GM21723 (cell line): ENCODE data around the gene GABARAP.
"Not testable (repeated sequence)": the region's sequence is repeated elsewhere in the genome, so short reads cannot be mapped to it uniquely, and the experiment has no call there.

Experiments used
- ATAC-seq: cut with Tn5 transposase; IDR thresholded peaks from one replicate; pipeline ENCODE4 v1.9.1; 2021; ENCODE audit warnings: mild to moderate bottlenecking, moderate library complexity; ENCODE audit not compliant: unreplicated experiment

The GABARAP gene

GRCh38 chr17:7261379-7262191, 19.3 kb upstream of the GABARAP start:
- no peak for ATAC-seq

GRCh38 chr17:7260651-7261378, 18.6 kb upstream of the GABARAP start:
- ATAC-seq: no peak

- ATAC-seq: no peak
Measured at GRCh38 chr17:7260151-7260550, 17.9 kb upstream of the GABARAP start.

DNA sequence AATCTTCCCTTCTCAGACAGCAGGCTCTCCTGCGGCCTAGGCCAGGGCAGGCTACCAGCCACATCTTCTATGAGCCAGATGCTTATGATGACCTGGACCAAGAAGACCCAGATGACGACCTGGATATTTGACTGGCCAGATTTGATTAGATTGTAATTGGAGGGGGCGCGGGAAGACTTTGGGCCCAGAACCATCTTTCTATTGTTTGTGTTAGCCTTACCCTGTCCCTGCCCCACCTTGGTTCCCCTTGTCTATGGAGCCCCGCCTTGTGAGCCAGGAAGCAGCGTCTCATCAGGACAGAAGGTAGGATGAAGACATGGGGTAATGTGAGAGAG, 17.3 kb upstream of the GABARAP start:
- ATAC-seq: no peak

DNA sequence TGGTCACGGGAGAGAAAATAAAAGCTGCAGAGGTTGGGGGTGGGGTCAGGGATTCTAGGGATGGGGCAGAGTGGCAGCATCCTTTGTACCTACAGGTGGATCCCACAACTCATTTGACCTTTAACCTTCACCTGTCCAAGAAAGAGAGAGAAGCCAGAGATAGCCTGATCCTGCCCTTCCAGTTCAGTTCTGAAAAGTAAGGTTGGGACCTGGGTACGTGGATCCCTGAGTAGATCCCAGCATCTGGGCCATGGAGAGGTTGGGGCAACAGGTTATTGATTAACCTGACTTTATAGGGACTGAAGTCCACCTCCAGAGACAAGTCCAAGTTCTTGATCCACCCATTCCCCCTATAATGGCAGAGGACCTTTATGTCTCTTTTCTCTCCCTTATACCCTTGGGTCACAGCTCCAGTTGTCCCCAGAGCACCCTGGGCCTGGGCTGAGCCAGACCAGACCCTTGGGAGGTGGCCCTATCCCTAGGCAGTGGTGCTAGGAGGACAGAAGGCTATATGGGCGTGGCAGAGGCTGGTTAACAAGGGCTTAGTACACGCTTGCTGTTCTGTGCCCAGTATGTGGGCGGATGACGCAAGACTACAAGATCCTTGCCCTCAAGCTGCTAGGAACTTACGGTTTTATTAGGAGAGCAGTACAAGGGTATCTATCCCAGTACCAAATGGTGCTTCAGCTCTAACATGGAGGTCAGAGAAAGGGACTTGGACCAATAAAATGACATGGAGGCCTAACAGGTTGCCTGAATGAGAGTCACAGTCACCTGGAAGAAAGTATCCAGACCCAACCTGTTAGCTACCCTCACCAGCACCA, 16.7 kb upstream of the GABARAP start:
- no peak for ATAC-seq

DNA sequence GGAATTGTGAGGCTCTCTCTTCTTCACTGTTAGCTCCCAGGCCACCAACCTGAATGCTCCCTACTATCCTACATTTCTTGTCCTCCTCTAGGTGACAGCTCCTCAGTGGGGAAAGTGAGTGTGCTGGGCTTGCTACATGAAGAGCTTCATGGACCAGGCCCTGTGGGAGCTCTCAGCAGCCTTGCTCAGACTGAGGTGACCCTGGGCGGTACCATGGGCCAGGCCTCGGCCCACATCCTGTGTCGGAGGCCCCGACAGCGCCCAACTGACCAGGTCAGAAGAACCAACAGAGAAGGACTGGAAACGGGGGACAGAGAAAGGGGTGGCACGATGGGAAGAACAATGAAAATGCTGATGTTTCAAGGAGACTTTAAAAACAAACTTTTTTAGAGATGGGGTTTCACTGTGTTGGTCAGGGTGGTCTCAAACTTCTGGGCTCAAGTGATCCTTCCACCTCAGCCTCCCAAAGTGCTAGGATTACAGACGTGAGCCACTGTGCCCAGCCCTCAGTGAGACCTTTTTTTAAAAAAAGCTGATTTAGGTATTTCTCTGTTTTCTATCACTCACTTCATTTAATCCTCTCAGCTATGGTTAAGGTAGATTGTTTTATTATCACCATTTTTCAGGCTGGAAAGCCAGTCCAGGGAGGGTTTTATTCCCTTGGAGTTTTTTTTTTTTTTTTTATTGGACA, 14.7 kb upstream of the GABARAP start:
- no peak for ATAC-seq

DNA sequence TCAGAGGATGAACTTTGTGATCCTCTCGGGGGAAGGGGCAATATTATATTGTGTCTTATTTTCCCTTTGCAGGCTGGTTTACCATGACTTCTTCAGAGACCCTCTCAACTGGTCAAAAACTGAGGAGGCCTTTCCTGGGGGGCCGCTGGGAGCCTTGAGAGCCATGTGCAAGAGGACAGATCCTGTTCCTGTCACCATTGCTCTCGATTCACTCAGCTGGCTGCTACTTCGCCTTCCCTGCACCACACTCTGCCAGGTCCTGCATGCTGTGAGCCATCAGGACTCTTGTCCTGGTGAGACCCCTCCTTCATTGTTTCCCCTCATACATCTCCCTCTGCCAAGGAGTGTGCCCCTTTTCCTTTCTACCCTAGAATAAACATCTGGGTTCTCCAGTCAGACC, 12.3 kb upstream of the GABARAP start:
- ATAC-seq: no peak

GRCh38 chr17:7253082-7253481, 10.8 kb upstream of the GABARAP start:
- ATAC-seq: no peak

GRCh38 chr17:7252176-7253043, 10.2 kb upstream of the GABARAP start, which contains the start of gene ELP5:
Gene ELP5 (plus strand): TSS chr17:7252215. CDS start chr17:7252551, 336 bp downstream.
- peak; percentile 52 for ATAC-seq

DNA sequence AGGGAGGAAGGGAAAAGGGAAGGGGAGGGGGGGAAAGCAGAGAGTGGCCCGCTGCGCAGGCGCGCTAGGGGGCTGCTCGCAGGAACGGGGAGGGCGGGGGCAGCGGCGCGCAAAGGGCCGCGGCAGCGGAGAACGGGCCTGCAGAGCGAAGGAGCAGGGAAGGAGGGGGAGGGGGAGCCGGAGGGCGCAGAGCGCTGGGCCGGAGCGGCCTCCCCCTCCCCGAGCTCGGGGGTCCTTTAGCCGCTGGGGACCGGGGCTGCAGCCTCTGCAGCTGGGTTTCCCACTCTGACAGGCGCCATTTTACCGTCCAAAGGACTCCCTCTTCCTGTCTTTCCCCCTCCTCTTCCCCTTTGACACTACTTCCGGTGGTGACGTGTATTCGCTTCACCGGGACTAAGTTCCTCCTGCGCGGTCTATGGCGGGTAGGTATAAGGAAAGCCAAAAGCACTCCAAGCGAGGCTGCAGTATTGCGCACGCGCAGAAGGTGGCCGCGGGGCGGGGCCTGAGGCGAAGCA, 9.5 kb upstream of the GABARAP start, which contains the start of gene CTDNEP1:
Gene CTDNEP1 (minus strand): TSS at position 74 of the 515 bp plus-strand sequence. CDS start 438 bp downstream, outside the sequence.
- ATAC-seq: peak; percentile 89

DNA sequence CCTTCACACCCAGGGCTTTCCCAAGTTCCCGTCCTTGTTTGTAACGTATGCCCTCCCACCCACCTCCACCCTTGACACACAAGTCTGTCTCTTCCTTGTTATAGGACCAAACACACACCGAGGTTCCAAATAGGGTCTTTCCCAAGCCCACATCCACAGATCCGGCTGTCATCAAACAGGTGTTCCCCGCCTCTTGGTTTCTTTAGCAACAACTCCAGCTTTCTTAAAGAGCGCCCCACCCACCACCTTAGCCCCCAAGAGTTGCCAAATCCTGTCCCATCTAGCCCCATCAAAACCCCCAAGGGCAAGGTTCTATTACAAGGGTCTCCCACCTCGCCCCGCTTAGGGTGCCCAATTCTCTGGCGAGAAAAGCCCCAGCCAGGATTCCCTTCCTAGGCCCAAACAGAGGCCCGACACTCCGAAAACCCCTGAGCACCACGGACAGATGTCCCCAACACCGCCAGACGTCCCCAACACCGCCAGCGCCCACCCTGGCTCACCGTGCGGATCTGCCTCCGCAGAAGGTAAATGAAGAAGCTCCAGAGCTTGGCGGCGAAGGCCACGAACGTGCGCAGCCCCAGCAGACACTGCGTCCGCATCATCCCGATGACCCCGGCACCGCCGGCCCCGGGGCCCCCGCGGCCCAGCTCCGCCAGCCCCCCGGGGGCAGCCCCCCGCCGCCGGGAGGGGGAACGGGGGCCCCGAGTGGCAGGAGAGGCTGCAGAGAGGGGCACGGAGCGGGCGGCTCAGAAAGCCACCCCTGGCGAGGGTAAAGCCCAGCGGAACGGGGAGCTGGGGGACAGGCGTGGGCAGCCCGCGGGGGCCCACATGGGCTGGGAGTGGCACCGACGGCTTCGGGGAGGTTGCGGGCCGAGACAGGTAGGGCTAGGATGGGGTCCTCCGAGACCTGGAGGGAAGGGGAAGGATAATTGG, 8.7 kb upstream of the GABARAP start:
- ATAC-seq: peak; percentile 2

DNA sequence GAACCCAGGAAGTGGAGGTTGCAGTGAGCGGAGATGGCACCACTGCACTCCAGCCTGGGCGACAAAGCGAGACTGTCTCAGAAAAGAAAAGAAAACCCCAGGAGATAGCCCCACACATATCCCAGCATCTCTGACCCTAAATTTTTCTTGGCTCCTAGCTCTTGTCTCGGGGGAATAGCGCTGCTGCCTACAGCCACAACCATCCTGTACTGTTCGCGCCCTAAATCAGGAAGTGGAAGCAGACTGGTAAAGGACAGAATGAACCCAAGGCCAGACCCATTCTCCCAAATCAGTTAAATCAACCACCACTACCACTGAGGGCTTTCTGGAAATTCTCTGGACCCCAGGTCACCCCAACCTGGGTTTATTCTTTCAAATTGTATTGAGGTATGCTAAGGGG, 7.6 kb upstream of the GABARAP start:
- ATAC-seq: no peak

DNA sequence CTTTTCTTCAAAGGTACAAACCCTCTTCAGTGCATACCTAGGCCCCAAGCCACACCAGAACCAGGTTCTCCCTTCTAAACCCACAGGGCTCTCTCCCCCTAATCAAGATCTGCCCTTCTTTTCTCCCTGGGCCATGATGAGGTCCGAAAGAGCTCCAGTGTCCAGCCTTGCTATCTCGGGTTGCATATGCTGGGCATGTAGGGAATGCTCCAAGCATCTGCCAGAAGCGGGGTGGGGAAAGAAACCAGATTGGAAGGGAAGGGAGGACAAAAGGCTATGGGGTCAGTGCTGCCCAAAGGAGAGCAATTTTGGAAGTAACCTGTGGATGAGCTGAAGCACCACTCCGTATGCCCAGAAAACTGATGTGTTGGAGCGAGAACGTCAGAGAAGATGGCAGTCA, 7.0 kb upstream of the GABARAP start:
- ATAC-seq: no peak

DNA sequence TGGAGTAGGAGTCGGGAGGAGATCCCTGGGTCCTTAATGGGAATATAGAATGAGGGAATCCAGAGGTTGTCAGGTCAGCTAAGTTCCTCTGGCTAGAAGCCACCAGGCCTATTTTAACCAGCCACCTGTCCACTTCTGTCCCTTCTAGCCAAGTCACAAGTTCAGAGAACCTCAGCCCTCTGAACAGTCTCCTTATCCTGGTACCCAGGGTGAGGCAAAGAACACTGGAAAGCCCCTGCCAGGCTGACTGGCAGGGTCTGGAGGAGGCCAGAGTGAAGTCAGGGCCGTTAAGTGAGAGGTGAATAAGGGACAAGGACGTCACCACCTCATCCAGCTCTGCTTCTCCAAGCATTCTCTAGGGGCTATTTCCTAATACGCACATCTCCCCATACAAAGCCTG, 6.5 kb upstream of the GABARAP start:
- ATAC-seq: no peak

- ATAC-seq: no peak
Measured at GRCh38 chr17:7246779-7247178, 4.5 kb upstream of the GABARAP start.

- ATAC-seq: not testable (repeated sequence)
Measured at GRCh38 chr17:7243838-7244237, 1.6 kb upstream of the GABARAP start.

GRCh38 chr17:7243453-7243729, 1.1 kb upstream of the GABARAP start:
- no peak for ATAC-seq

- peak; percentile 38 for ATAC-seq
Measured at GRCh38 chr17:7242717-7243452, 636 bp upstream of the GABARAP start.
